Coronary artery (tissue), 2 donors: Measurements from ENCODE around the gene ODC1.

Source experiments
- DNase-seq: peaks from one replicate; pipeline ENCODE4 v3.0.0-alpha.2; 2017; ENCODE audit warnings: low spot score
- H3K27ac ChIP-seq, 2 donors: fragments of 200-600 bp; sonication (generic); one replicate each; pipeline ENCODE4 v1.5.1; 2016 to 2019
- H3K4me3 ChIP-seq: fragments of 200-600 bp; sonication (generic); 2 replicates; pipeline ENCODE4 v1.5.1; 2016; ENCODE audit warnings: mild to moderate bottlenecking, moderate library complexity
- TF ChIP-seq, protein P1 (sequence below): fragments of 200-600 bp; sonication (generic); IDR thresholded peaks from one replicate; pipeline ENCODE4 v1.5.1; 2019; ENCODE audit warnings: antibody characterized with exemption

ODC1 gene

DNA sequence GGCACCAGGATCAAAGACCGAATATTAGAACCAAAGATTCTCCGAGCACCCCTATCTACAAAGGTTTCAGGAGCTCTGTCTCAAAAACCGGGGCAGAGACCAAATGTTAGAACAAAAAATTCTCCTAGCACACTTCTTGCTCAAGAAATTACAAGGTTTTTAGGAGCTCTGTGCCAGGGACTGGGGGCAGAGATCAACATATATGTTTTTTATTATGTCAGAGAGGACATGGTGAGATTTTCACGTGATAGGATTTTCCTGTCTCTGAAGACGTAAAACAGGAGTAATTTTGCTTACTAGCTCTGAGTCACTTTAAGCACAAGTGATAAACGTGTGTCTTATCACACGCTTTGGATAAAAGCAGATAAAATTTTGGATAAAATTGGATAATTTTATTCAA is 34.8 kb upstream of the ODC1 start:
- H3K4me3 ChIP-seq: no peak overlapping the region
- TF ChIP-seq, protein P1, sequence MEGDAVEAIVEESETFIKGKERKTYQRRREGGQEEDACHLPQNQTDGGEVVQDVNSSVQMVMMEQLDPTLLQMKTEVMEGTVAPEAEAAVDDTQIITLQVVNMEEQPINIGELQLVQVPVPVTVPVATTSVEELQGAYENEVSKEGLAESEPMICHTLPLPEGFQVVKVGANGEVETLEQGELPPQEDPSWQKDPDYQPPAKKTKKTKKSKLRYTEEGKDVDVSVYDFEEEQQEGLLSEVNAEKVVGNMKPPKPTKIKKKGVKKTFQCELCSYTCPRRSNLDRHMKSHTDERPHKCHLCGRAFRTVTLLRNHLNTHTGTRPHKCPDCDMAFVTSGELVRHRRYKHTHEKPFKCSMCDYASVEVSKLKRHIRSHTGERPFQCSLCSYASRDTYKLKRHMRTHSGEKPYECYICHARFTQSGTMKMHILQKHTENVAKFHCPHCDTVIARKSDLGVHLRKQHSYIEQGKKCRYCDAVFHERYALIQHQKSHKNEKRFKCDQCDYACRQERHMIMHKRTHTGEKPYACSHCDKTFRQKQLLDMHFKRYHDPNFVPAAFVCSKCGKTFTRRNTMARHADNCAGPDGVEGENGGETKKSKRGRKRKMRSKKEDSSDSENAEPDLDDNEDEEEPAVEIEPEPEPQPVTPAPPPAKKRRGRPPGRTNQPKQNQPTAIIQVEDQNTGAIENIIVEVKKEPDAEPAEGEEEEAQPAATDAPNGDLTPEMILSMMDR: no peak
- no peak overlapping the region for H3K27ac ChIP-seq
- DNase-seq: no peak

DNA sequence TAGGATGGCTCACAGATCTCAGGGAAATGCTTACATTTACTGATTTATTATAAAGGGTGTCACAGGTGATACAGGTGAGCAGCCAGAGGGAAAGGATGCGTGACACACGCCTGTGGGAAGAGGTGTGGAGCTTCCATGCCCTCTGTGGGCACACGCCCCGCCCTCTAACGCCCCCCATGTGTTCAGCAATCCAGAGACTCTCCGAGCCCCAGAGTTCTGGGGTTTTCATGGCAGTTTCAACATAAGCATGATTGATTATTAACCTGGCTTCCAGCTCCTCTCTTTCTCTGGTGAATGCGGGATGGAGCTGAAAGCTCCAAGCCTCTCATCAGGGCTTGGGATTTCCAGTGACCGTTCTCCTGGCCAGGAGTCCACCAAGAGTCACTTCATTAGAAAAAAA is 34.3 kb upstream of the ODC1 start:
- TF ChIP-seq, protein P1: no peak
- no peak for DNase-seq
- no peak overlapping the region for H3K27ac ChIP-seq
- no peak overlapping the region for H3K4me3 ChIP-seq

- TF ChIP-seq, protein P1: no peak
- Histone ChIP-seq H3K27ac (no peak overlapping the region), H3K4me3 (no peak overlapping the region)
- no peak for DNase-seq
Observed at GRCh38 chr2:10481666-10482157, 33.6 kb upstream of the ODC1 start.

DNA sequence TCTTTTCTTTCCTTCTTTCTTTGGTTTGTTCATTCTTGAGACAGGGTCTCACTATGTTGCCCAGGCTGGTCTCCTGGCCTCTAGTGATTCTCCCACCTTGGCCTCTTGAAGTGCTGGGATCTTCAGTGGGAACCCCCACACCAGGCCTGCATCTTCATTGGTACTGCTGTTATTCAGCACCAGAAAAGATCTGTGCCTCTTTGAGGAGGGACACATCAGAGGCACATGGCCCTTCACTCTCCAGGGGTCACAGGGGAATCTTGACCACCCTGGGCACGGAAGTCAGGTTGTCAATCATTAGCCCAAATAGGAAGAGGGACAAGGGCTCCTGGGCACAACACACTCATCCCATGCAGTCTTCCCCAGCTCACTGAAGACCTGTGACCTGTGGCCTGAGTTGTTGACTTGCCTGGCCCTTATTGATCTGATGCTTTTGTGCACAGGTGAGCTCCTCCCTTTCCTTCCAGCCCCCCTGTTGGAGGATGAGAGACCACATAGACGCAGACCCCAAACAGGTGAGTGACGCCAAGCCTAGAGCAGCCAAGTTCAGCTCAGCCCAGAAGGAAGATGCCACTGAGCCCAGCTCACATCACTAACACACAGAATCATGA is 33.0 kb upstream of the ODC1 start:
- DNase-seq: no peak

DNA sequence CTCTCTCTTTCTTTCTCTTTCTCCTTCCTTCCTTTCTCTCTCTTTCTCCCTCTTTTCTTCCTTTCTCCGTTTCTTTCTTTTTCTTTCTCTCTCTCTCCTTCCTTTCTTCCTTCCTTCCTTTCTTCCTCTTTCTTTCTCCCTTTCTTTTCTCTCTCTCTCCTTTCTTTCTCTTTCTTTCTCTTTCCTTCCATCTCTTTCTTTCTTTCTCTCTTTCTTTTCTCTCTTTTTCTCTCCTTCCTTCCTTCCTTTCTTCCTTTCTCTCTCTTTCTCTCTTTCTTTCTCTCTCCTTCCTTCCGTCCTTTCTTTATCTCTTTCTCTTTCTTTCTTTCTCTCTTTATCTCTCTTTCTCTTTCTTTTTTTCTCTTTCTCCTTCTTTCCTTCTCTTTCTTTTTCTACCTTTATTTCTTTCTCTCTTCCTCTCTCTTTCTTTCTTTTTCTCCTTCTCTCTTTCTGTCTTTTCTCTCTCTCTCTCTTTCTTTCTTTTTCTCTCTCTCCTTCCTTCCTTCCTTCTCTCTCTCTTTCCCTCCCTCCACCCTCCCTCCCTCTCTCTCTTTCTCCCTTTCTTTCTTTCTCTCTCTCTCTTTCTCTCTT is 32.3 kb upstream of the ODC1 start:
- DNase-seq: no peak
- Histone ChIP-seq H3K27ac (no peak overlapping the region), H3K4me3 (no peak overlapping the region)
- TF ChIP-seq, protein P1: no peak

More for the DNA sequence above, 33.0 kb upstream of the ODC1 start:
- Histone ChIP-seq H3K27ac (no peak overlapping the region), H3K4me3 (no peak overlapping the region)
- TF ChIP-seq, protein P1: no peak

DNA sequence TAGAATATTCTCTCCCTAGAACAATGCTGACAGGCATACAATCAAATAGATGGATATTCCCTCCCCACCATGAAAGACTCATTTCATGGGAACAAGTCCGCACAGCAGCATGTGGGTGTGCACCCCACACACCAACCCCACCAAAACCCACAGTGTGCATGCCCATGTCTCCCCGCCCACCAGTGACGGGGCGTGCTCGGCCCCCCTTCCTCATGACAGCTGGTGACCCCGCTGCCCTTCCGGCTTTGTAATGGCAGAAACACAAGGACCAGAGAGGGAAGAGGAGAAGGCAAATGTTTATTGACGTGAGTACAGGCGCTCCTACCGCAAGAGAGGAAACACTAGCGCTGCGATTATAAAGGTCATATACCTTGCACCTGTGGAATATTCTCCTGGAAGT is 30.8 kb upstream of the ODC1 start:
- no peak for DNase-seq
- Histone ChIP-seq H3K4me3 (no peak overlapping the region), H3K27ac (no peak overlapping the region)
- TF ChIP-seq, protein P1: no peak

DNA sequence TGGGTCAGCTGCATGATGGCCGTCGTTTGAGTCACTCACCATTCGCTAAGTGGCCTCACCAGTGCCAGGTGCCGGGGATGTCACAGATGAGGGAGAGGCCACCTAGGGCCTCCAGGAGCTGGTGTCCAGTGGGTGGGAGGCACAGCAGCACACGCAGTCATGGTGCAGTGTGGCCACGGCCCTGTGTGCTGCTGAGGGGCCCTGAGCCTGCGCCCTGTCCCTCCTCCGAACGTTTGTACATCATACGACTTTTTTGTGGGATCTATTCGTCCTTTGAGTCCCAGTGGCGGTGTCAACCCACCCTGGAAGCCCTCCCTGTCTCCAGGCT is 30.1 kb upstream of the ODC1 start:
- TF ChIP-seq, protein P1: no peak
- no peak for DNase-seq
- Histone ChIP-seq H3K27ac (no peak overlapping the region), H3K4me3 (no peak overlapping the region)
